ENCODE data around the gene SLC13A3.

DNA sequence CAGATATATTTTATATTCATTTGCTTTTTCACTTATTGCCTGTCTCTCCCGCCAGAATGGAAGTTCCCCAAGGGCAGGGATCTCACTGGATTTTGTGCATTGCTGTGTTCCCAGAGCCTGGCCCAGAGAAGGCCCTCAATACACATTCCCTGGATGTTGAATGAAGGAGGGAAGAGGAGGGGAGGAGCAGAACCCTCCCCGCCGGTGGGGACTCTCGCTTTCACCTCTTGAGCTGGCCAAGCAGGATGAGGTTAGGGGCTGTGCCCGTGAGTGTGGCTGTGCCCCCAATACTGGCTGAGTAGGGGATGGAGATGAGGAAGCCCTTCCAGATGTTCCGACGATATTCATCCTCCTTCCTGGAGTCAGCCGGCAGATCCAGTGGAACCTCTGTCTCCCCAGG lies 55.3 kb downstream of the SLC13A3 start:
- TF ChIP-seq ELK1 (IDR thresholded peaks at IDR 0.05; ENCODE audit: borderline replicate concordance, low read depth, low read length) (no peak), CTCF (conservative IDR thresholded peaks at IDR 0.05; ENCODE audit: low read depth, low read length) (no peak), USF2 (IDR thresholded peaks at IDR 0.05; ENCODE audit: low read depth, low read length) (no peak), SMC3 (IDR thresholded peaks at IDR 0.05; ENCODE audit: low read depth, low read length) (no peak), POLR2A (IDR thresholded peaks at IDR 0.05; ENCODE audit: low read depth, low read length) (no peak), CEBPB (IDR thresholded peaks at IDR 0.05; ENCODE audit: low read depth, low read length) (no peak), RCOR1 (IDR thresholded peaks at IDR 0.05; ENCODE audit: insufficient replicate concordance, low read length) (no peak), MAFK (IDR thresholded peaks at IDR 0.05; ENCODE audit: low read depth, low read length) (no peak), NFE2L2 (IDR thresholded peaks at IDR 0.05; ENCODE audit: low read depth, low read length) (no peak)
